Measurements from ENCODE around the gene FOSL2.

FOSL2 gene

DNA sequence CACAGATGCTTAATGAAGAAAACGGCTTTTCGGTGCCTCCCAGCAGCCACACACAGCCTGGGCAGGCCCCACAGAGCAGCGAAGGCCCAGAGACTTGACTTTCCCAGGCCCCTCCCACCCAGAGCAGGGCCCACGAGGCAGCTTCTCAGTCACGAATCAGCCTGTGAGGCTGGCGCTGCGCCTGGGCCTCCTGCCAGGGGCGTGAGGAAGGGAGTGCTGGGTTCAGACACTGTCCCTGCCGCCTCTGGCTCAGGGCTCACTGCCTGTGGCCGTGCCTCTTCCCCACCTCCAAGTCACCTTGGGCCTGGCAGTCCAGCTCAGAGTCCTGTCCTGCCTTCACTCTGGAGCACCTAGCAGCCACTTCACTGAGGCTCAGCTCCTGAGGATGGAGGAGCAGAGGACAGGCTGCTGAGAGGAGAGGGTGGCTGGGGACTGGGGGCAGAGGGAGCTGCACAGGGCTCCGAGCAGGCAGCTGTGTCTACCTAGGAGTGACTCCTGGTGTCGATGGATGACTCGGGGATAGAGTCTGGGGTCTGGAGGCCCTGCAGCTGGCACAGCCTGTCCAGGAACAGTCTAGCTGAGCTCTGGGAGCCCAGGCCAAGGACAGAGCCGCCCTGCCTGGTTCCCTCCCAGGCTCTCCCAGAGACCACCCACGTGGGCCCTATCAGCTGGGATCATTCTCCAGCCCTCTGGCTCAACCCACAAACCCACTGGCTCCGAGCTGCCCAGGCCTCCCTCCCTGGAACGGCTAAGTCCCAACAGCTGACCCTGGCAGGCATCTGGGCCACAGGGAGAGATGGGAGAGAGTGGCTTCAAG, 36.4 kb upstream of the FOSL2 start:
- in situ Hi-C loops (cut with MboI; ENCODE audit: low sequenced_read_pairs): no loop called here

- in situ Hi-C loops (cut with MboI; ENCODE audit: low sequenced_read_pairs): no loop called here
Measured at GRCh38 chr2:28357055-28357454, 35.6 kb upstream of the FOSL2 start.

DNA sequence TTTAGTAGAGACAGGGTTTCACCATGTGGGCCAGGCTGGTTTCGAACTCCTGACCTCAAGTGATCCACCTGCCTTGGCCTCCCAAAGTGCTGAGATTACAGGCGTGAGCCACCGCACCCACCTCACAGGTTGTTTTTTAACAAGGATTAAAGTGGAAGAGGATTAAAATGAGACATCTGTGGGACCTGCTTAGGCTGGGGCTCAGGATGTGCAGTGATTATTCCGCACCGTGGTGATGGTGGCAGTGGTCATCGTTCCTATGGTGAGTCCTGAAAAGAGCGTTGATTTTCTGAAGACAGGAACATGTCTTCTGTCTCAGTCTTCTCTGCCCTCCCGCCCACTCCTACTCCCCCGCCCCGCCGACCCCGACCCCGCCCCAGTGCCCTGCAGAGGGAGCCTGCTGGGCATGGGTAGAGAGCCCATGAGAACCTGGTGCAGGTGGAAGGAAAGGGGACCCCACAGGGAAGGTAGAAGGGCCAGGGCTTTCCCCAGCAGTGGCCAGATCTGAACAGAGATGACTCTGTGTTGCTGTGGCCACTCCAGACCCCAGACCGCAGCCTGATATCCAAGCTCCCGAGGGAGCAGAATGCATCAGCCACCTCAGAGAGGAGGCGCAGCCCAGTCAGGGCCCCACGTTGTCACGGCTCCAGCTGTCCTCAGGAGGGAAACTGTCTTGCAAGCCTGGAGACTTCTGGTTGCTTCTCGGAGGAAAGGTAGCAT, 34.5 kb upstream of the FOSL2 start:
- in situ Hi-C loops (cut with MboI; ENCODE audit: low sequenced_read_pairs): no loop called here

DNA sequence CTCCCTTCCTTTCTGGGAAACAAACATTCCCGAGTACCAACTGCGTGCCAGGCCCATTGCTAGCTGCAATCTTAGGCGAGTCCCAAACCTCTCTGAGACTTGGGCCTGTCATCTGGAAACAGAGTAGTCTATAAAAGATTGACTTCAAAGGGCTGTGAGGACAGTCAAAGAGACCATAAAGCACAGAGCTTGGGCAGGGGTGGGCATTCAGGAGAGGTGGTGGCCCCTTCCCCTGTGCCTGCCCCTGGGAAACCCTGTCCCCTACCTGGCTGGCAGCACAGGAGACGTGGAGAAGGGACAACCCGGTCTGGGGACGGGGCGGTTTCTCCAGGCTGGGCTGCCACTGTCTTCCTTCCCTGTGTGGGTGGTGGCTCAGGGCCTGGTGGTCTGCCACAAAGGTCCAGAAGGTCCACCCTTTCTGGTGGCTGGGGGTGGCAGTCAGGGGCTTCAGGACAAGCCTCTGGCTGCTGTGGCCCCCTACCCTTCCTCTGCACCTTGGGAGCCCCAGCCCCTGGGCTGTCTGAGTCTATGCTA, 33.9 kb upstream of the FOSL2 start:
- in situ Hi-C loops (cut with MboI; ENCODE audit: low sequenced_read_pairs): no loop called here

DNA sequence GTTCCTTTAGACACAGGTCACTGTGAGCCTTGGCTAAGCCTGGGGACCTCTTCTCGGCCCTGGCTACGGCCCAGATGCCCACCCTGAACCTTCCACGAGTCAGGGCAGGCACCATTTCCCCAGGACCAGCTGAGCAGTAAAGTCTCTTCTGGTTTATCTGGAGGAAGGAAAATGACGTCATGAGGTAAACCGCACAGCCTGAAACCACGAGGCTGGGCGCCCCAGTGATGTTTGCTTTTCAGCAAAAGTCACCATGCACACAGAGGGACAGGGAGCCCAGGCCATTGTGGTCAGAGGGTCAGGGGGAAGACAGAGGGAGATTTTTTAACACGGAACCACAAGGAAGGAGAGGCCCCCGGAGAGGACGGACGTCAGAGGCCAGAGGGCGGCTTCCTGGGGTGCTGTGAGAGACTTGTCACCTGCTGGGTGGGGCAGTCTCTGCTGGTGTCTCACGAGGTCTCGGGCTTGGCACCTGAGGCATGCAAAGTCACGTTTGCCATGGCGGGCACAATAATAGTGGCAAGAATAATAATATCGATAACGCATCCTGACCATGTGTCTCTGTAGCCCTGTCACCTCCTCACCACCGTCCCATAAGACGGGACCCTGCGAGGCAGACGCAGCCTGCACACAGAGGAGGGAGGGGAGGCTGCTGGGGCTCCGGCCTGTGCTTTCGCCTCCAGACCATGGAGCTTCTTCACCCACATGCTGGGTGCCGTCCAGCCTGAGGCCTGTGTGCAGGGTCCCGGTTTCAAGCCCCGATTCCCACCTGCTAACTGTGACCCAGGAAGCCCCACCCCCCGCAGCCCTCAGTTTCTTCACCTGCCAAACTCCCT, 33.2 kb upstream of the FOSL2 start:
- in situ Hi-C loops (cut with MboI; ENCODE audit: low sequenced_read_pairs): no loop called here

GRCh38 chr2:28360058-28360717, 32.5 kb upstream of the FOSL2 start:
- in situ Hi-C loops (cut with MboI; ENCODE audit: low sequenced_read_pairs): no loop called here

- in situ Hi-C loops (cut with MboI; ENCODE audit: low sequenced_read_pairs): no loop called here
Measured at GRCh38 chr2:28360718-28361293, 31.9 kb upstream of the FOSL2 start.

DNA sequence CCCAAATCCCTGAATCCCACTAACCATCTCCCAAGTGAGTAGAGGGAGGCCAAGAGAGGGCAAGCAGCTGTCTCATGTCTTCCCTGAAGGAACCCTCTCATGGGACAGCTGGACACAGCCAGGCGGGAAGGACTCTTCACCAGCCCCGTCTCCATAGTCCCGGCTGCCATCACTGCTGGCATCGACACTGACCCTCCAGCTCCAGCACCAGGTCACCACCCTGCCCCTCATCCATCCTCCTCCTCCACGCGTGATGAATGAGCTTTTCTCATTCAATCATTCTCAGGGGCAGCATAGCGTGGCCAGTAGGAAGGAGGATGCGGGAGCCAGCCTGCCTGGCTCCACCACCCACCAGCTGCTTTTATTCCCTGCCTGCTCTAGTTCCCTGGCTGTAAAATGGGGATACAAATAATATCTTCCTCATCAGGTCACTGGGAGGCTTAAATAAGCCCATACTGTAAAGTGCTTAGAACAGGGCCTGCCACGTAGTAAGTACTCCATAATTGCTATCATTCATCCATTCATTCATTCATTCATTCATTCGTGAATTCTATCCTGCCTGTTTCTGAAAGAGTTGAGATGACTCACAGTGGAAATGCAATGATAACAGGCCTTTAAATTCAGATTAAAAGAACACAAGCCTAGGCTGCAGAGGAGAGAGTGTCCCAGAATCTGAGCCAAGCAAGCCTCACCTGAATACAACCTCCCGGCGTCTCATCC, 30.5 kb upstream of the FOSL2 start:
- in situ Hi-C loops (cut with MboI; ENCODE audit: low sequenced_read_pairs): no loop called here

GRCh38 chr2:28362991-28363521, 29.6 kb upstream of the FOSL2 start:
- in situ Hi-C loops (cut with MboI; ENCODE audit: low sequenced_read_pairs): no loop called here

DNA sequence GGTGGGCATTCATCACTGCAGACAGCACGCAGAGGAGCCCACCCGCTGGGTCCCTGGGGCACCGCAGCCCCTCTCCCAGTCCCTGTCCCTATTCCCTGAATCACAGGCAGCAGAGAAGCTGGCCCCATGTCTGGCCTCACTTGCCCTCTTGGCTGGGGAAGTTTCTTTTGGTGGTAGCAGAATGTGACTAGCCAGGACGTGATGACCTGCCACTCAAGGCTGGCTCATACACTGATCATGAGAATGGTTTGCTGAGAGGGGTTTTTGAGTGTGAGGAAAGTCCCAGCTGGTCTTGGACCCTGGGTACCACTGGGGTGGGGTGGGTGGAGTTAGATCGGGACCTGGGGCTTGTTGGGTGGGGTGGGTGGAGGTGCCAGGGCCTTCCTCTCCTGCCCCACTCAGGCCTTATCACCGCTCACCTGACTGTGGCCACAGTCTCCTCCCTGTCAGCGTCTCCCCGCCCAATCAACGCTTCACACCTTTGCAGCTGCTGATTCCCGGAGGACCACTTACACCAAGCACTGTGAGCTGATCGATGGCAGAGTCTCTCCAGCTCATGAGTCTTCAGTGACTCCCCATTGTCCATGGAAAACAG, 28.9 kb upstream of the FOSL2 start:
- in situ Hi-C loops (cut with MboI; ENCODE audit: low sequenced_read_pairs): no loop called here

- in situ Hi-C loops (cut with MboI; ENCODE audit: low sequenced_read_pairs): no loop called here
Measured at GRCh38 chr2:28364610-28365009, 28.0 kb upstream of the FOSL2 start.

- in situ Hi-C loops (cut with MboI; ENCODE audit: low sequenced_read_pairs): no loop called here
Measured at GRCh38 chr2:28365158-28365557, 27.5 kb upstream of the FOSL2 start.

- in situ Hi-C loops (cut with MboI; ENCODE audit: low sequenced_read_pairs): no loop called here
Measured at GRCh38 chr2:28366149-28366495, 26.5 kb upstream of the FOSL2 start.

GRCh38 chr2:28366496-28367282, 26.0 kb upstream of the FOSL2 start:
- in situ Hi-C loops (cut with MboI; ENCODE audit: low sequenced_read_pairs): no loop called here

GRCh38 chr2:28367667-28368356, 24.8 kb upstream of the FOSL2 start:
- in situ Hi-C loops (cut with MboI; ENCODE audit: low sequenced_read_pairs): no loop called here

GRCh38 chr2:28368357-28368798, 24.3 kb upstream of the FOSL2 start:
- in situ Hi-C loops (cut with MboI; ENCODE audit: low sequenced_read_pairs): no loop called here

- in situ Hi-C loops (cut with MboI; ENCODE audit: low sequenced_read_pairs): no loop called here
Measured at GRCh38 chr2:28369358-28369757, 23.3 kb upstream of the FOSL2 start.

GRCh38 chr2:28370354-28370753, 22.3 kb upstream of the FOSL2 start:
- in situ Hi-C loops (cut with MboI; ENCODE audit: low sequenced_read_pairs): no loop called here

Measured in hTERT RPE-1 (cell line).